GM06990 (cell line): ENCODE results near the gene DLX1.
A peak's percentile ranks its signal among the peaks of the same experiment; 100 is the strongest.

ENCODE experiments used
- DNase-seq: peaks from one replicate; pipeline ENCODE4 v3.0.0-alpha.2; 2011; ENCODE audit not compliant: insufficient read length; ENCODE audit errors: extremely low read depth
- H3K27me3 ChIP-seq: replicated peaks from 2 replicates; pipeline ENCODE4 v1.6.0; 2011; ENCODE audit warnings: low read length; ENCODE audit not compliant: control insufficient read depth, insufficient read depth
- H3K36me3 ChIP-seq: 2 replicates; pipeline ENCODE4 v1.5.1; 2011; ENCODE audit warnings: low read length; ENCODE audit not compliant: control insufficient read depth, insufficient read depth
- H3K4me3 ChIP-seq: replicated peaks from 2 replicates; pipeline ENCODE4 v1.5.1; 2011; ENCODE audit warnings: low read depth, mild to moderate bottlenecking, control low read depth, low read length
- CTCF ChIP-seq: IDR thresholded peaks from 2 replicates; pipeline ENCODE4 v1.5.1; 2011; ENCODE audit warnings: low read length, control low read depth, mild to moderate bottlenecking, inconsistent platforms; ENCODE audit not compliant: insufficient read depth, poor library complexity, severe bottlenecking

The DLX1 gene

DNA sequence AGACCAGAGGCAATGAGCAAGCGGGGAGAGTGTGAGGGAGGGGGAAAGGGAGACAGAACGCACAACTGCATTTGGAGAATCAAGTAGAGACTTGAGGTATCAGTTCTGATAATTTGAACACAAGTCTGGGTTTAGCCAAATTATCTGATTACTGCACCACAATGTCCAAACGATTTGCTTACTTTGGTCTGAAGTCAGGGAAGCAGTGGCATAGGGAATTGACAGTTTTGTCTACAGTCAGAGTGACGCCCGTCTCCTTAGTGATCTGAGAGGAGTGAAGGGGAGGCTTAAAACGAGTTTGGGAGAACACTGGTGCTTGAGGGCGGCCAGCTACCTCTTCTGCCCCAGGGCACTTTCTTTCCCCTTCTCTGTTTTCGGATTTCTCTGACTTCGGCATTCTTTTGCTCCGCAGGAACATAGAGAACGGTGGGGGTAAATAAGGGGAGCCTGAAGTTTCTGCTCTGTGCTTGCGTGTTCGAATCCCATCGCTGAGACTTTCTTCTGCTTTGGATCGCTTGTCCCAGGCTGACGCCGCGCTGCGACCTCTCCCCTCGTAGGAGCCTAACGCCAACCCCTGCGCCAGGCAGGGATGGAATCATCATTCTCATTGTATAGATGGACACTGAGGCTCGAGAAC, 20.3 kb downstream of the DLX1 start:
- H3K27me3 ChIP-seq = no peaks in the 10 kb centered on the region
- no peak overlapping the region for H3K4me3 ChIP-seq
- no peaks in the 10 kb centered on the region for H3K36me3 ChIP-seq
- no peak for TF ChIP-seq CTCF
- no peak for DNase-seq

GRCh38 chr2:172106108-172106961, 21.0 kb downstream of the DLX1 start:
- Histone ChIP-seq H3K36me3 (no peaks in the 10 kb centered on the region), H3K27me3 (no peaks in the 10 kb centered on the region), H3K4me3 (peak overlapping the region; percentile 42)
- DNase-seq = no peak
- peak; percentile 70 for TF ChIP-seq CTCF

GRCh38 chr2:172107690-172108586, 22.6 kb downstream of the DLX1 start:
- no peak overlapping the region for H3K4me3 ChIP-seq
- TF ChIP-seq CTCF = no peak
- no peaks in the 10 kb centered on the region for H3K27me3 ChIP-seq
- no peaks in the 10 kb centered on the region for H3K36me3 ChIP-seq
- DNase-seq = no peak

- no peak for DNase-seq
- H3K4me3 ChIP-seq = no peak overlapping the region
- H3K27me3 ChIP-seq = no peaks in the 10 kb centered on the region
- H3K36me3 ChIP-seq = no peaks in the 10 kb centered on the region
- no peak for TF ChIP-seq CTCF
These were observed 23.3 kb downstream of the DLX1 start for GRCh38 chr2:172108587-172108930.

- Histone ChIP-seq H3K36me3 (no peaks in the 10 kb centered on the region), H3K27me3 (no peaks in the 10 kb centered on the region), H3K4me3 (no peak overlapping the region)
- DNase-seq = no peak
- TF ChIP-seq CTCF = no peak
These were observed 24.1 kb downstream of the DLX1 start for GRCh38 chr2:172109256-172109987.
